PFSK-1 (cell line): ENCODE data around the gene TSGA10.

ENCODE experiments used
- POLR2AphosphoS5 ChIP-seq: IDR thresholded peaks from 2 replicates; pipeline ENCODE4 v1.6.1; 2012; ENCODE audit warnings: low read depth, mild to moderate bottlenecking, control low read depth, low read length, moderate library complexity
- SIN3A ChIP-seq: IDR thresholded peaks from 2 replicates; pipeline ENCODE4 v1.6.1; 2012; ENCODE audit warnings: mild to moderate bottlenecking, low read length, moderate library complexity, borderline replicate concordance; ENCODE audit not compliant: insufficient read depth
- TF ChIP-seq, protein P1 (sequence below), 2 experiments: IDR thresholded peaks; 2 replicates each; pipeline versions ENCODE4 v1.6.1 to v1.8.0; 2011 to 2012; ENCODE audit warnings: low read depth in 2 of 2, low read length in 2 of 2, control low read depth in 1 of 2, inconsistent platforms in 1 of 2, mild to moderate bottlenecking in 1 of 2, moderate library complexity in 1 of 2; ENCODE audit not compliant: insufficient read depth in 1 of 2

GRCh38 chr2:99096728-99097127 lies 58.0 kb downstream of the TSGA10 start:
- TF ChIP-seq, protein P1, sequence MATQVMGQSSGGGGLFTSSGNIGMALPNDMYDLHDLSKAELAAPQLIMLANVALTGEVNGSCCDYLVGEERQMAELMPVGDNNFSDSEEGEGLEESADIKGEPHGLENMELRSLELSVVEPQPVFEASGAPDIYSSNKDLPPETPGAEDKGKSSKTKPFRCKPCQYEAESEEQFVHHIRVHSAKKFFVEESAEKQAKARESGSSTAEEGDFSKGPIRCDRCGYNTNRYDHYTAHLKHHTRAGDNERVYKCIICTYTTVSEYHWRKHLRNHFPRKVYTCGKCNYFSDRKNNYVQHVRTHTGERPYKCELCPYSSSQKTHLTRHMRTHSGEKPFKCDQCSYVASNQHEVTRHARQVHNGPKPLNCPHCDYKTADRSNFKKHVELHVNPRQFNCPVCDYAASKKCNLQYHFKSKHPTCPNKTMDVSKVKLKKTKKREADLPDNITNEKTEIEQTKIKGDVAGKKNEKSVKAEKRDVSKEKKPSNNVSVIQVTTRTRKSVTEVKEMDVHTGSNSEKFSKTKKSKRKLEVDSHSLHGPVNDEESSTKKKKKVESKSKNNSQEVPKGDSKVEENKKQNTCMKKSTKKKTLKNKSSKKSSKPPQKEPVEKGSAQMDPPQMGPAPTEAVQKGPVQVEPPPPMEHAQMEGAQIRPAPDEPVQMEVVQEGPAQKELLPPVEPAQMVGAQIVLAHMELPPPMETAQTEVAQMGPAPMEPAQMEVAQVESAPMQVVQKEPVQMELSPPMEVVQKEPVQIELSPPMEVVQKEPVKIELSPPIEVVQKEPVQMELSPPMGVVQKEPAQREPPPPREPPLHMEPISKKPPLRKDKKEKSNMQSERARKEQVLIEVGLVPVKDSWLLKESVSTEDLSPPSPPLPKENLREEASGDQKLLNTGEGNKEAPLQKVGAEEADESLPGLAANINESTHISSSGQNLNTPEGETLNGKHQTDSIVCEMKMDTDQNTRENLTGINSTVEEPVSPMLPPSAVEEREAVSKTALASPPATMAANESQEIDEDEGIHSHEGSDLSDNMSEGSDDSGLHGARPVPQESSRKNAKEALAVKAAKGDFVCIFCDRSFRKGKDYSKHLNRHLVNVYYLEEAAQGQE (IDR thresholded peaks at IDR 0.05; ENCODE audit: insufficient read depth in 1 of 2, low read depth in 2 of 2, low read length in 2 of 2) = no peak
- TF ChIP-seq POLR2AphosphoS5 (no peak), SIN3A (no peak)
